Right atrium auricular region (tissue), 2 donors: ENCODE data around the gene CCDC6. TPM values are rescaled to one million over a fixed set of nuclear protein-coding genes. Genes with fewer than 3 reads are reported as not detected.
A peak's percentile ranks its signal among the peaks of the same experiment; 100 is the strongest.

Experiments used
- DNase-seq: peaks from one replicate; pipeline ENCODE4 v3.0.0-alpha.2; 2019; ENCODE audit warnings: low spot score
- H3K27ac ChIP-seq, 2 donors: fragments of 200-600 bp; sonication (generic); 1 replicate in 1 of 2; 2 replicates in 1 of 2; pipeline ENCODE4 v1.5.1; 2016 to 2019
- H3K27me3 ChIP-seq, 2 donors: fragments of 200-600 bp; sonication (generic); one replicate each; pipeline versions ENCODE4 v1.5.1 to v1.6.0; 2017 to 2019
- H3K36me3 ChIP-seq: fragments of 200-600 bp; sonication (generic); one replicate; pipeline ENCODE4 v1.5.1; 2016
- H3K4me1 ChIP-seq, 2 donors: fragments of 200-600 bp; sonication (generic); one replicate each; pipeline versions ENCODE4 v1.5.1 to v1.6.0; 2017 to 2019
- H3K4me3 ChIP-seq, 2 donors: fragments of 200-600 bp; sonication (generic); 1 replicate in 1 of 2; 2 replicates in 1 of 2; pipeline ENCODE4 v1.5.1; 2017 to 2019; ENCODE audit warnings: mild to moderate bottlenecking in 1 of 2, moderate library complexity in 1 of 2
- H3K9me3 ChIP-seq, 2 donors: fragments of 200-600 bp; sonication (generic); one replicate each; pipeline ENCODE4 v1.5.1; 2019
- CTCF ChIP-seq, 2 donors: fragments of 200-600 bp; sonication (generic); IDR thresholded peaks; one replicate each; pipeline ENCODE4 v1.5.1; 2019; ENCODE audit warnings: antibody characterized with exemption in 2 of 2
- total RNA-seq, 2 donors: library from RNA; depleted of rRNA; stranded (reverse); fragments of >200 nt; gene quantifications; one replicate each; pipeline ENCODE4 v1.1.0, GENCODE V29; 2016

Gene CCDC6
- total RNA-seq, 2 donors from 2014 or later: 19.1 to 22.7 TPM

- no peak for DNase-seq
- no peaks in the 10 kb centered on the region for H3K9me3 ChIP-seq
- H3K27ac ChIP-seq: peak overlapping the region in 1 of 2 donors; percentile 36
- peaks cover 0 to 57% of the 10 kb centered on the region in 2 donors for H3K4me1 ChIP-seq
- no peaks in the 10 kb centered on the region for H3K36me3 ChIP-seq
- no peaks in the 10 kb centered on the region for H3K27me3 ChIP-seq
- H3K4me3 ChIP-seq: no peak overlapping the region
- no peak for TF ChIP-seq CTCF (IDR thresholded peaks at IDR 0.05)
Observed at GRCh38 chr10:59891936-59892335, 14.4 kb downstream of the CCDC6 start.

DNA sequence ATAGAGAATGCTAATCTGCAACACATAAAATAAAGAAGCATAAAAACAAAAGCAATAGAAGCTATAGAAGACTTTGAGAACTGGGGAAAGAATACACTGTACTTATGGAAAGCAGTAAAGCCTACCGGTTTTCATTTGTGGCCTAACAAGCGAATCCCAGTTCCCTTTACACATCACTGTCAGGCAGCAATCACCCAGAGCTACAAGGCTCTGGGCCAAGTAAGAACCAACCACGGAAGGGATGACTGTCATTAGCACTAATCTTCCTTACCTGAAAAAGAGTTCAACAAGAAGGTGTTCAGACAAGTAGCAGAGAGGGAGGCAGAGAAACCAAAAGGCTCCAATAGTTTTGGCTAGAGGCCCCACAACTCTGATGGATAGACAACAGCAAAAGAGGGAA lies 15.0 kb downstream of the CCDC6 start:
- H3K9me3 ChIP-seq: no peaks in the 10 kb centered on the region
- no peak overlapping the region for H3K4me3 ChIP-seq
- no peaks in the 10 kb centered on the region for H3K36me3 ChIP-seq
- peaks cover 0 to 56% of the 10 kb centered on the region in 2 donors for H3K4me1 ChIP-seq
- TF ChIP-seq CTCF (IDR thresholded peaks at IDR 0.05): no peak
- no peaks in the 10 kb centered on the region for H3K27me3 ChIP-seq
- DNase-seq: no peak
- H3K27ac ChIP-seq: no peak overlapping the region

GRCh38 chr10:59888781-59889435 lies 17.4 kb downstream of the CCDC6 start:
- Histone ChIP-seq H3K4me3 (no peak overlapping the region), H3K9me3 (no peaks in the 10 kb centered on the region), H3K36me3 (no peaks in the 10 kb centered on the region), H3K27me3 (no peaks in the 10 kb centered on the region), H3K27ac (no peak overlapping the region), H3K4me1 (peaks cover 0 to 37% of the 10 kb centered on the region in 2 donors)
- no peak for DNase-seq
- TF ChIP-seq CTCF (IDR thresholded peaks at IDR 0.05): no peak

GRCh38 chr10:59887972-59888640 lies 18.2 kb downstream of the CCDC6 start:
- no peak for TF ChIP-seq CTCF (IDR thresholded peaks at IDR 0.05)
- peaks cover 0 to 29% of the 10 kb centered on the region in 2 donors for H3K4me1 ChIP-seq
- H3K4me3 ChIP-seq: no peak overlapping the region
- no peaks in the 10 kb centered on the region for H3K36me3 ChIP-seq
- H3K27me3 ChIP-seq: no peaks in the 10 kb centered on the region
- H3K9me3 ChIP-seq: no peaks in the 10 kb centered on the region
- no peak overlapping the region for H3K27ac ChIP-seq
- DNase-seq: no peak

GRCh38 chr10:59887006-59887405 lies 19.4 kb downstream of the CCDC6 start:
- H3K27me3 ChIP-seq: no peaks in the 10 kb centered on the region
- no peak overlapping the region for H3K4me3 ChIP-seq
- H3K36me3 ChIP-seq: no peaks in the 10 kb centered on the region
- H3K4me1 ChIP-seq: peaks cover 0 to 19% of the 10 kb centered on the region in 2 donors
- no peak overlapping the region for H3K27ac ChIP-seq
- TF ChIP-seq CTCF (IDR thresholded peaks at IDR 0.05): no peak
- H3K9me3 ChIP-seq: no peaks in the 10 kb centered on the region
- no peak for DNase-seq
